Tibial nerve (tissue), 3 donors: ENCODE measurements around the gene MBD5.

Experiments
- POLR2A ChIP-seq, 2 donors: fragments of 450-650 bp; IDR thresholded peaks; one replicate each; pipeline ENCODE4 v1.6.1; 2017; ENCODE audit warnings: antibody characterized with exemption in 2 of 2, mild to moderate bottlenecking in 2 of 2, moderate library complexity in 2 of 2
- TF ChIP-seq, protein P1 (sequence below), 5 experiments: fragments of 200-600 bp in 3 of 5; fragments of 450-650 bp in 2 of 5; sonication (generic) in 3 of 5; IDR thresholded peaks; one replicate each; pipeline ENCODE4 v1.5.1; 2016 to 2019; ENCODE audit warnings: antibody characterized with exemption in 5 of 5, mild to moderate bottlenecking in 3 of 5, moderate library complexity in 2 of 5

DNA sequence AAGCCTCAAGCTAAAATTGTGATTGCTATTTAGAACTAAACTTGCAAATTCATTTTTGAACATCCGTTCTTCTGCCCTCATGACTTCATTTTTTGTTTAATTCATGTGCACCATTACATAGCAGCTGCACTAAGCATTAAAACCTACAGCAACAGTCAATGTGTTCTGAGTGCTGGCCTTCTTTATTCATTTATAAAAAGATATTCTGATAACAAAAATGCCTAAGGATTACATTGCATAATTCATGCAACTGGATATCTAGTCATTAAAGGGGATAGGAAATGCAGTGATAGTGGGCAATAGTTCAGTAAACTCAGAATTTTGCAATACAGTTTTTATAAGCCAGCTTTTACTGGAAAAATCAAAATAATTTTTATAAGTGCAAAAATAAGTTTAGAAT lies 329.3 kb downstream of the MBD5 start:
- TF ChIP-seq, protein P1, sequence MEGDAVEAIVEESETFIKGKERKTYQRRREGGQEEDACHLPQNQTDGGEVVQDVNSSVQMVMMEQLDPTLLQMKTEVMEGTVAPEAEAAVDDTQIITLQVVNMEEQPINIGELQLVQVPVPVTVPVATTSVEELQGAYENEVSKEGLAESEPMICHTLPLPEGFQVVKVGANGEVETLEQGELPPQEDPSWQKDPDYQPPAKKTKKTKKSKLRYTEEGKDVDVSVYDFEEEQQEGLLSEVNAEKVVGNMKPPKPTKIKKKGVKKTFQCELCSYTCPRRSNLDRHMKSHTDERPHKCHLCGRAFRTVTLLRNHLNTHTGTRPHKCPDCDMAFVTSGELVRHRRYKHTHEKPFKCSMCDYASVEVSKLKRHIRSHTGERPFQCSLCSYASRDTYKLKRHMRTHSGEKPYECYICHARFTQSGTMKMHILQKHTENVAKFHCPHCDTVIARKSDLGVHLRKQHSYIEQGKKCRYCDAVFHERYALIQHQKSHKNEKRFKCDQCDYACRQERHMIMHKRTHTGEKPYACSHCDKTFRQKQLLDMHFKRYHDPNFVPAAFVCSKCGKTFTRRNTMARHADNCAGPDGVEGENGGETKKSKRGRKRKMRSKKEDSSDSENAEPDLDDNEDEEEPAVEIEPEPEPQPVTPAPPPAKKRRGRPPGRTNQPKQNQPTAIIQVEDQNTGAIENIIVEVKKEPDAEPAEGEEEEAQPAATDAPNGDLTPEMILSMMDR (IDR thresholded peaks at IDR 0.05), result no peak
- no peak for TF ChIP-seq POLR2A (IDR thresholded peaks at IDR 0.05)
